NB4 (cell line): ENCODE results near the gene RAP1GAP2.
A peak's percentile ranks its signal among the peaks of the same experiment; 100 is the strongest.

Source experiments
- DNase-seq: peaks from one replicate; pipeline ENCODE4 v3.0.0; 2010; ENCODE audit warnings: low read depth
- H3K4me3 ChIP-seq: one replicate; pipeline ENCODE4 v1.5.1; 2011; ENCODE audit warnings: mild to moderate bottlenecking, low read depth, low read length, moderate library complexity
- CTCF ChIP-seq: IDR thresholded peaks from one replicate; pipeline ENCODE4 v1.5.1; 2012; ENCODE audit warnings: low read depth, low read length
- MAX ChIP-seq: IDR thresholded peaks from 2 replicates; pipeline ENCODE4 v1.6.1; 2011; ENCODE audit warnings: low read depth, low read length
- MYC ChIP-seq: IDR thresholded peaks from 2 replicates; pipeline ENCODE4 v1.6.1; 2011; ENCODE audit warnings: low read depth, low read length
- POLR2A ChIP-seq: IDR thresholded peaks from 2 replicates; pipeline ENCODE4 v1.6.1; 2011; ENCODE audit warnings: mild to moderate bottlenecking; ENCODE audit not compliant: insufficient read length; ENCODE audit errors: extremely low read depth

Gene RAP1GAP2

GRCh38 chr17:2943981-2944380 is 147.7 kb downstream of the RAP1GAP2 start:
- 0 out of 2 replicates have a peak, but pooled peaks have one; percentile 16 for TF ChIP-seq MYC
- no peak for TF ChIP-seq CTCF
- peak; percentile 49; the same call in 1 of the 2 replicates for TF ChIP-seq MAX
- no peak for TF ChIP-seq POLR2A

GRCh38 chr17:2945299-2945698 is 149.1 kb downstream of the RAP1GAP2 start:
- no peak overlapping the region for H3K4me3 ChIP-seq
- no peak for DNase-seq
- TF ChIP-seq CTCF = no peak
- TF ChIP-seq MYC = no peak
- TF ChIP-seq POLR2A = no peak
- TF ChIP-seq MAX = no peak

More at GRCh38 chr17:2943981-2944380, 147.7 kb downstream of the RAP1GAP2 start:
- DNase-seq = peak; percentile 68
- H3K4me3 ChIP-seq = no peak overlapping the region

GRCh38 chr17:2946144-2946543 is 149.9 kb downstream of the RAP1GAP2 start:
- no peak for TF ChIP-seq MAX
- no peak for TF ChIP-seq CTCF
- TF ChIP-seq MYC = no peak
- TF ChIP-seq POLR2A = no peak
- no peak for DNase-seq
- no peak overlapping the region for H3K4me3 ChIP-seq

GRCh38 chr17:2947588-2947950 is 151.3 kb downstream of the RAP1GAP2 start:
- no peak overlapping the region for H3K4me3 ChIP-seq
- DNase-seq = no peak
- no peak for TF ChIP-seq POLR2A

- H3K4me3 ChIP-seq = no peak overlapping the region
- DNase-seq = no peak
- TF ChIP-seq CTCF (no peak), MAX (no peak), MYC (no peak), POLR2A (no peak)
Observed at GRCh38 chr17:2947996-2948550, 151.8 kb downstream of the RAP1GAP2 start.

- H3K4me3 ChIP-seq = no peak overlapping the region
- TF ChIP-seq MAX (no peak), CTCF (no peak), MYC (no peak), POLR2A (no peak)
- no peak for DNase-seq
Observed at GRCh38 chr17:2948721-2949468, 152.7 kb downstream of the RAP1GAP2 start.
